Fibroblast of peridontal ligament (primary cell): ENCODE results near the gene WWOX.

Experiments used
- DNase-seq: peaks from one replicate; pipeline ENCODE4 v3.0.0-alpha.2; 2010; ENCODE audit errors: extremely low read depth

Gene WWOX

GRCh38 chr16:78469787-78470186, 370.3 kb downstream of the WWOX start:
- DNase-seq: no peak

GRCh38 chr16:78473031-78473699, 373.7 kb downstream of the WWOX start:
- no peak for DNase-seq

GRCh38 chr16:78474762-78475161, 375.3 kb downstream of the WWOX start:
- DNase-seq: no peak

- no peak for DNase-seq
Observed at GRCh38 chr16:78476615-78477014, 377.2 kb downstream of the WWOX start.

GRCh38 chr16:78478267-78478861, 378.9 kb downstream of the WWOX start:
- DNase-seq: no peak

GRCh38 chr16:78479723-78480122, 380.3 kb downstream of the WWOX start:
- DNase-seq: no peak

- no peak for DNase-seq
Observed at GRCh38 chr16:78480588-78480987, 381.1 kb downstream of the WWOX start.

- DNase-seq: no peak
Observed at GRCh38 chr16:78483124-78483992, 383.9 kb downstream of the WWOX start.

- no peak for DNase-seq
Observed at GRCh38 chr16:78484509-78485058, 385.1 kb downstream of the WWOX start.

- no peak for DNase-seq
Observed at GRCh38 chr16:78485188-78485916, 385.9 kb downstream of the WWOX start.

GRCh38 chr16:78485917-78486257, 386.4 kb downstream of the WWOX start:
- no peak for DNase-seq

GRCh38 chr16:78487471-78487870, 388.0 kb downstream of the WWOX start:
- no peak for DNase-seq

GRCh38 chr16:78489072-78489471, 389.6 kb downstream of the WWOX start:
- no peak for DNase-seq

- DNase-seq: no peak
Observed at GRCh38 chr16:78489631-78490030, 390.2 kb downstream of the WWOX start.

- no peak for DNase-seq
Observed at GRCh38 chr16:78490431-78490830, 391.0 kb downstream of the WWOX start.

- DNase-seq: no peak
Observed at GRCh38 chr16:78490847-78491246, 391.4 kb downstream of the WWOX start.

- DNase-seq: no peak
Observed at GRCh38 chr16:78493573-78493972, 394.1 kb downstream of the WWOX start.

GRCh38 chr16:78494105-78494504, 394.7 kb downstream of the WWOX start:
- no peak for DNase-seq

GRCh38 chr16:78494674-78495073, 395.2 kb downstream of the WWOX start:
- DNase-seq: no peak

GRCh38 chr16:78496189-78496588, 396.7 kb downstream of the WWOX start:
- DNase-seq: no peak

- no peak for DNase-seq
Observed at GRCh38 chr16:78499399-78499798, 399.9 kb downstream of the WWOX start.
